ENCODE data around the gene CRTC2. TPM values are rescaled to one million over a fixed set of nuclear protein-coding genes. Genes with fewer than 3 reads are reported as not detected.
A peak's percentile ranks its signal among the peaks of the same experiment; 100 is the strongest.

CRTC2 gene
- total and polyA plus RNA-seq, 12 donors = 14.6 to 50.5 (median 18.6) TPM

GRCh38 chr1:153990468-153991150, 32.2 kb upstream of the CRTC2 start, which contains the start of gene RPS27:
RPS27 (plus strand) TSS chr1:153990762; CDS start chr1:153990797, 35 bp downstream.
- Histone ChIP-seq H3K4me1 (peaks cover 4 to 59% (median 39%) of the 10 kb centered on the region in 9 donors), H3K9me3 (no peaks in the 10 kb centered on the region), H3K36me3 (peaks cover 0 to 44% (median 20%) of the 10 kb centered on the region in 9 donors), H3K27ac (peak within 1 kb of the TSS; percentile 84 to 98 (median 92)), H3K4me3 (peak within 1 kb of the TSS; percentile 67 to 90 (median 81)), H3K27me3 (no peaks in the 10 kb centered on the region)
- intact Hi-C loops (cut with DNase I) = loop anchor here in 3 of 10 donors (5.0 to 10.0 kb wide), 5 partner anchors 187 to 284 kb away; partner anchors contain the start of gene HAX1 (in 2 of the 3)
- peak; percentile 74 to 97 for DNase-seq
- peak; percentile 81 to 91 (median 86) for ATAC-seq
- 0 to 1% methylated on average over 36 of the region's 36 CpGs for WGBS, 2 donors
- peak in 1 of 9 donors; percentile 12 for TF ChIP-seq CTCF (IDR thresholded peaks at IDR 0.05)

GRCh38 chr1:153987621-153988020, 29.2 kb upstream of the CRTC2 start:
- Histone ChIP-seq H3K27me3 (no peaks in the 10 kb centered on the region), H3K27ac (peak overlapping the region in 1 of 10 donors; percentile 89), H3K9me3 (no peaks in the 10 kb centered on the region), H3K4me3 (no peak overlapping the region), H3K4me1 (peaks cover 12 to 58% (median 41%) of the 10 kb centered on the region in 9 donors), H3K36me3 (peaks cover 0 to 28% (median 3%) of the 10 kb centered on the region in 9 donors)
- intact Hi-C loops (cut with DNase I) = loop anchor here (2.0 to 10.0 kb wide), 8 partner anchors 190 to 480 kb away; partner anchors contain the start of genes NPR1 (in 8 of the 10) and ILF2 (in 3 of the 10)
- TF ChIP-seq CTCF (IDR thresholded peaks at IDR 0.05) = no peak
- no peak for ATAC-seq
- no peak for DNase-seq
- 92% methylated on average over 7 to 8 of the region's 8 CpGs for WGBS, 2 donors

- Histone ChIP-seq H3K27me3 (no peaks in the 10 kb centered on the region), H3K4me1 (peaks cover 8 to 46% (median 26%) of the 10 kb centered on the region in 9 donors), H3K9me3 (no peaks in the 10 kb centered on the region), H3K4me3 (peak within 1 kb of the TSS; percentile 53 to 74 (median 68)), H3K36me3 (peaks cover 0 to 26% (median 0%) of the 10 kb centered on the region in 9 donors), H3K27ac (peak within 1 kb of the TSS; percentile 38 to 91 (median 88))
- DNase-seq = peak; percentile 87 to 88
- peak; percentile 82 to 90 (median 86) for ATAC-seq
- no peak for TF ChIP-seq CTCF (IDR thresholded peaks at IDR 0.05)
- 1% methylated on average over 25 to 32 of the region's 32 CpGs for WGBS, 2 donors
- intact Hi-C loops (cut with DNase I) = loop anchor here (1.0 to 10.0 kb wide), 10 partner anchors 189 to 479 kb away; partner anchors contain the start of genes NPR1 (in 9 of the 10) and ILF2 (in 3 of the 10)
These were observed 27.7 kb upstream of the CRTC2 start, which contains the start of gene RAB13 for GRCh38 chr1:153985941-153986761. RAB13 (minus strand) TSS chr1:153986339; CDS start chr1:153986236, 103 bp downstream.
